Hepatocyte (in vitro differentiated cells): ENCODE measurements around the gene WNT1. TPM values are rescaled to one million over a fixed set of nuclear protein-coding genes. Genes with fewer than 3 reads are reported as not detected.

Source experiments
- DNase-seq: peaks from one replicate; pipeline ENCODE4 v3.0.0-alpha.2; 2016; ENCODE audit warnings: low spot score
- H2AFZ ChIP-seq: fragments of 200-600 bp; sonication (generic); 2 replicates; pipeline ENCODE4 v1.6.0; 2016; ENCODE audit warnings: antibody characterized with exemption, mild to moderate bottlenecking
- H3K27ac ChIP-seq: fragments of 200-600 bp; sonication (generic); 2 replicates; pipeline ENCODE4 v1.5.1; 2016; ENCODE audit warnings: mild to moderate bottlenecking
- H3K27me3 ChIP-seq: fragments of 200-600 bp; sonication (generic); 2 replicates; pipeline ENCODE4 v1.6.1; 2016
- H3K36me3 ChIP-seq: fragments of 200-600 bp; sonication (generic); replicated peaks from 2 replicates; pipeline ENCODE4 v1.5.1; 2016; ENCODE audit warnings: low read depth; ENCODE audit not compliant: insufficient read depth
- H3K4me1 ChIP-seq: fragments of 200-600 bp; sonication (generic); 2 replicates; pipeline ENCODE4 v1.5.1; 2016; ENCODE audit warnings: mild to moderate bottlenecking, moderate library complexity; ENCODE audit not compliant: insufficient read depth
- H3K4me2 ChIP-seq: fragments of 200-600 bp; sonication (generic); 2 replicates; pipeline ENCODE4 v1.6.0; 2016
- H3K4me3 ChIP-seq: fragments of 200-600 bp; sonication (generic); 2 replicates; pipeline ENCODE4 v1.5.1; 2016; ENCODE audit warnings: mild to moderate bottlenecking
- H3K79me2 ChIP-seq: fragments of 200-600 bp; sonication (generic); 2 replicates; pipeline ENCODE4 v1.6.0; 2017; ENCODE audit warnings: mild to moderate bottlenecking
- H3K9me2 ChIP-seq: fragments of 200-600 bp; sonication (generic); replicated peaks from 2 replicates; pipeline ENCODE4 v1.6.0; 2017; ENCODE audit warnings: mild to moderate bottlenecking; ENCODE audit not compliant: insufficient read depth
- H3K9me3 ChIP-seq: fragments of 200-600 bp; sonication (generic); 2 replicates; pipeline ENCODE4 v1.5.1; 2016; ENCODE audit warnings: low read depth, mild to moderate bottlenecking
- H4K20me1 ChIP-seq: fragments of 200-600 bp; sonication (generic); 2 replicates; pipeline ENCODE4 v1.6.0; 2016; ENCODE audit warnings: mild to moderate bottlenecking; ENCODE audit not compliant: insufficient read depth, poor library complexity, severe bottlenecking
- CTCF ChIP-seq: fragments of 200-600 bp; sonication (generic); IDR thresholded peaks from 2 replicates; pipeline ENCODE4 v1.5.1; 2016; ENCODE audit warnings: antibody characterized with exemption, mild to moderate bottlenecking; ENCODE audit not compliant: poor library complexity
- EZH2 ChIP-seq: fragments of 200-600 bp; sonication (generic); IDR thresholded peaks from 2 replicates; pipeline ENCODE4 v1.6.1; 2016; ENCODE audit warnings: antibody characterized with exemption, mild to moderate bottlenecking, borderline replicate concordance
- EZH2phosphoT487 ChIP-seq: fragments of 200-600 bp; sonication (generic); IDR thresholded peaks from one replicate; pipeline ENCODE4 v1.6.1; 2018; ENCODE audit warnings: antibody characterized with exemption, mild to moderate bottlenecking, low read depth, moderate library complexity; ENCODE audit not compliant: unreplicated experiment, severe bottlenecking
- WGBS: methylation state at CpG from one replicate; pipeline ENCODE4 v1.1.6; 2016; ENCODE audit warnings: low lambda C conversion rate; ENCODE audit errors: missing lambda C conversion rate; 5-methylcytosine and 5-hydroxymethylcytosine counted together
- polyA plus RNA-seq: library from polyadenylated mRNA; unstranded; fragments of >200 nt; fragmentation: Nextera tagmentation; extraction: Ambion mirVana; gene quantifications from 2 replicates; pipeline ENCODE4 v1.2.1, GENCODE V29; 2016
- small RNA-seq: library from RNA; depleted of rRNA; stranded (forward); fragments of <200 nt; gene quantifications from one replicate; pipeline ENCODE3, GENCODE V24; 2014
- total RNA-seq: library from RNA; depleted of rRNA; stranded (reverse); fragments of >200 nt; gene quantifications from 2 replicates; pipeline ENCODE4 v1.2.3, GENCODE V29; 2014

WNT1 gene
- total and polyA plus RNA-seq, 2 experiments from 2014 or later: not detected

GRCh38 chr12:49030119-49030518, 52.0 kb downstream of the WNT1 start:
- Histone ChIP-seq H3K27me3 (no peaks in the 10 kb centered on the region), H3K79me2 (no peaks in the 10 kb centered on the region), H3K27ac (no peak overlapping the region), H3K9me3 (no peaks in the 10 kb centered on the region), H3K9me2 (no peaks in the 10 kb centered on the region), H3K4me1 (no peaks in the 10 kb centered on the region), H4K20me1 (no peaks in the 10 kb centered on the region), H3K36me3 (no peaks in the 10 kb centered on the region), H3K4me2 (no peak overlapping the region), H2AFZ (no peak overlapping the region), H3K4me3 (no peak overlapping the region)
- no peak for DNase-seq
- 97% methylated on average over 3 of the region's 8 CpGs for WGBS
- TF ChIP-seq EZH2phosphoT487: no peak
- no peak for TF ChIP-seq EZH2
- TF ChIP-seq CTCF: no peak

GRCh38 chr12:49030714-49031572, 52.8 kb downstream of the WNT1 start:
- DNase-seq: no peak
- Histone ChIP-seq H3K9me2 (no peaks in the 10 kb centered on the region), H3K36me3 (no peaks in the 10 kb centered on the region), H3K4me1 (no peaks in the 10 kb centered on the region), H4K20me1 (no peaks in the 10 kb centered on the region), H2AFZ (no peak overlapping the region), H3K9me3 (no peaks in the 10 kb centered on the region), H3K4me3 (no peak overlapping the region), H3K4me2 (no peak overlapping the region), H3K27me3 (no peaks in the 10 kb centered on the region), H3K27ac (no peak overlapping the region), H3K79me2 (no peaks in the 10 kb centered on the region)
- 98% methylated on average over 19 of the region's 19 CpGs for WGBS
- TF ChIP-seq EZH2phosphoT487 (no peak), EZH2 (no peak), CTCF (no peak)

GRCh38 chr12:49031573-49032161, 53.5 kb downstream of the WNT1 start:
- no peaks in the 10 kb centered on the region for H3K4me1 ChIP-seq
- H2AFZ ChIP-seq: no peak overlapping the region
- no peak for TF ChIP-seq EZH2phosphoT487
- no peak overlapping the region for H3K4me3 ChIP-seq
- H3K4me2 ChIP-seq: no peak overlapping the region
- H3K79me2 ChIP-seq: no peaks in the 10 kb centered on the region
- H3K36me3 ChIP-seq: no peaks in the 10 kb centered on the region
- no peak for DNase-seq
- no peaks in the 10 kb centered on the region for H4K20me1 ChIP-seq
- no peaks in the 10 kb centered on the region for H3K9me3 ChIP-seq
- H3K27me3 ChIP-seq: no peaks in the 10 kb centered on the region
- H3K27ac ChIP-seq: no peak overlapping the region
- H3K9me2 ChIP-seq: no peaks in the 10 kb centered on the region
- WGBS: 100% methylated on average over 8 of the region's 8 CpGs

Small RNA genes within 50 kb of the gene (small RNA-seq; reads per million reads assigned to genes)
- not detected for gene RNU6-940P

Other genes with a start within 250 kb of the WNT1 start
- gene ADCY6, start 189.2 kb upstream of the WNT1 start, total RNA-seq: 27.9 and 37.7 TPM in 2 replicates
- 19.0 and 22.7 TPM in 2 replicates for gene ADCY6, start 189.2 kb upstream of the WNT1 start, polyA plus RNA-seq
- 14.2 and 23.2 TPM in 2 replicates for gene CACNB3, start 159.8 kb upstream of the WNT1 start, total RNA-seq
- 24.1 and 28.6 TPM in 2 replicates for gene CACNB3, start 159.8 kb upstream of the WNT1 start, polyA plus RNA-seq
- 73.1 and 74.8 TPM in 2 replicates for gene DDX23, start 126.2 kb upstream of the WNT1 start, total RNA-seq
- 41.7 and 46.5 TPM in 2 replicates for gene DDX23, start 126.2 kb upstream of the WNT1 start, polyA plus RNA-seq
- 25.8 and 39.1 TPM in 2 replicates for gene RND1, start 112.5 kb upstream of the WNT1 start, total RNA-seq
- 78.5 and 99.1 TPM in 2 replicates for gene RND1, start 112.5 kb upstream of the WNT1 start, polyA plus RNA-seq
- gene FKBP11, start 52.8 kb upstream of the WNT1 start, total RNA-seq: 30.4 and 37.8 TPM in 2 replicates
- 201 and 232 TPM in 2 replicates for gene FKBP11, start 52.8 kb upstream of the WNT1 start, polyA plus RNA-seq
- gene ARF3, start 20.8 kb upstream of the WNT1 start, total RNA-seq: 67.7 and 71.3 TPM in 2 replicates
- gene ARF3, start 20.8 kb upstream of the WNT1 start, polyA plus RNA-seq: 57.6 and 61.6 TPM in 2 replicates
- 0.30 TPM in 1 of 2 replicates, not detected in the other for gene WNT10B, start 6.6 kb upstream of the WNT1 start, total RNA-seq
- 0.77 and 1.1 TPM in 2 replicates for gene WNT10B, start 6.6 kb upstream of the WNT1 start, polyA plus RNA-seq
- gene DDN, start 21.1 kb downstream of the WNT1 start, total RNA-seq: 0.10 and 0.20 TPM in 2 replicates
- gene DDN, start 21.1 kb downstream of the WNT1 start, polyA plus RNA-seq: not detected in 2 replicates
- gene PRKAG1, start 40.5 kb downstream of the WNT1 start, total RNA-seq: 61.5 and 69.8 TPM in 2 replicates
- gene PRKAG1, start 40.5 kb downstream of the WNT1 start, polyA plus RNA-seq: 39.9 and 46.0 TPM in 2 replicates
- gene KMT2D, start 82.5 kb downstream of the WNT1 start, total RNA-seq: 18.2 and 37.3 TPM in 2 replicates
- 31.2 and 39.8 TPM in 2 replicates for gene KMT2D, start 82.5 kb downstream of the WNT1 start, polyA plus RNA-seq
- gene RHEBL1, start 91.7 kb downstream of the WNT1 start, total RNA-seq: 0.30 TPM in 1 of 2 replicates, not detected in the other
- not detected in 2 replicates for gene RHEBL1, start 91.7 kb downstream of the WNT1 start, polyA plus RNA-seq
- gene DHH, start 116.5 kb downstream of the WNT1 start, total RNA-seq: 0.28 TPM in 1 of 2 replicates, not detected in the other
- gene DHH, start 116.5 kb downstream of the WNT1 start, polyA plus RNA-seq: not detected in 2 replicates
- 33.3 and 55.1 TPM in 2 replicates for gene LMBR1L, start 132.5 kb downstream of the WNT1 start, total RNA-seq
- 74.1 and 79.8 TPM in 2 replicates for gene LMBR1L, start 132.5 kb downstream of the WNT1 start, polyA plus RNA-seq
- gene TUBA1B, start 153.1 kb downstream of the WNT1 start, total RNA-seq: 652 and 722 TPM in 2 replicates
- 558 and 608 TPM in 2 replicates for gene TUBA1B, start 153.1 kb downstream of the WNT1 start, polyA plus RNA-seq
- gene TUBA1A, start 210.8 kb downstream of the WNT1 start, total RNA-seq: 358 and 379 TPM in 2 replicates
- gene TUBA1A, start 210.8 kb downstream of the WNT1 start, polyA plus RNA-seq: 333 and 338 TPM in 2 replicates